Fibroblast of peridontal ligament (primary cell): Measurements from ENCODE around the gene NECTIN1.

Source experiments
- DNase-seq: peaks from one replicate; pipeline ENCODE4 v3.0.0-alpha.2; 2010; ENCODE audit errors: extremely low read depth

Gene NECTIN1

DNA sequence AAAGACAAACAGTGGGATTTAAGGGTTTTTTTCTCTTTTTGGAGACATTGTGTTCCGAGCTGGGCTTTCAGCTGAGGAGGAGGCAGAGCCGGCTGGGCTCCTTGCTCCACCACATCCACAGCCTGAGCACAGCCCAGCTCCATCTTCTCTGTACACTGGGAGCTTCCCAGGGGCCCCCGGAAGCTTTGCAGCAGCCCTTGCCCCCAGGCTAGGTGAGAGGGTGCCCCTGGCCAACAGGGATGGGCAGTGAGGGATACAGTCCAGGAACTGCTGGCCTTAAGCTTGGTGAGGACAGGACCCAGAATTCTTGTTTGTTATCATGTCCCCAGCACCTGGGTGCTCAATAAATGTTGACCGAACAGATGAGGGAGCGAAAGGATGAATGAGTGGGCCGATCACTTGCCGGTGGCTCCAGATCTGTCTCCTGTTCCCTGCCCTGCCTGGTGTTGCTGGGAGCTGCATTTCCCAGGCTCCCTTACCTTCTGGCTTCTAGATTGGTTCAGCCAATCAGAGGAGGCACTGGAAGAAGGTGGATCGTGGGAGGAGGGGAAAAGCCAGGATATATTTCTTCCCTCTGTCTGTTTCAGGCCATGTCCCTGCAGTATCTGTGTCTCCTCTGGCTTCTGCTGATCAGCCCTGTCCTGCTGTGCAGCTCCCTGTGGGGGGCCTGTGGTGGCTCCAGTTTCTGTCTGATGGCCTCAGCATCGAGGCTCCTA, 26.5 kb upstream of the NECTIN1 start:
- no peak for DNase-seq

DNA sequence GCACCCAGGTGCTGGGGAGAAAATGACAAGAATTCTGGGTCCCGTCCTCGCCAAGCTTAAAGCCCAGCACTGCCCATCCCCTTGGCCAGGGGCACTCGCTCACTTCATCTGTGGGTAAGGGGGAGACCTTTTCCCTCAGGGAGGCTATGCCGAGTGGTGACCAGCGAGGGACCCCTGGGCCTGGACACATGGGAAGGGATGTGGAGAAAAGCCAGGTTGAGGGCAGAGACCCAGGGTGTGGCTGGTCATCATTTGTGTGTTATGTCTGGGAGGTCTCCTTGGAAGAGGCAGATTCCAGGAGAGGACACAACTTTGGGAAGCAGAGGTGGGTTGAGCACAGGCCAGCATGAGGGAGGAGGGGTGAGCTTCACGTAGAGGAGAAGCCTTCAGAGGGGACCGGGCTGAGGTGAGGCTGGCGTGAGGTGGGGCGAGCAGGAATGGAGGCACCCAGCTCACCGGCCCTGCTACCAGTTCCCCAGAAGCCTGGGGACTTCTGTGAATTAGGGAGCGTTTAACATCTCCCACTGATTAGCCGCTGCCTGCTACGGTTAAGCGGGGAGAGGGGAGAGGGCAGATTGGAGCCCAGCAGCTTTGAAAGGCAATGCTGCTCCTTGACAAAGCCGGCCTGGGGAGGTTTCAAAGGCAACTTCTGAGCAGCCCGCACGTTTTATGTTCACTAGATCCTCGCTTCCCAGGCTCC, 25.8 kb upstream of the NECTIN1 start:
- no peak for DNase-seq

DNA sequence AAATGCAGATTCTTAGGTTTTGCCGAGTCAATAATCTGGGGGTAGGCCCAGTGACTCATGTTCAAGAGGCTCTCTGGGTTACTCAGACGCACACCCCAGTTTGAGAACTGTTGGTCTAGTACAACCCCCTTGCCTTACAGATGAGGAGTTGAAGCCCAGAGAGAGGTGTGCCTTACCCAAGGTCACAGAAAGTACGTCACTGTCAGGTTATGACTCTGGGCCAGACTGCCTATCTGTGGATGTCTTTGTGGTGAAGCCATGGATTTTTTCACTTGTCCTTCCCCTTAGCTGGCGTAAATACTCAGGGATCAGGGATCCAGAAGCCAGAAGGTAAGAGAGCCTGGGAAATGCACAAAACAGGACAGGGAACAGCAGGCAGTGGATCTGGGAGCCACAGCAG, 25.2 kb upstream of the NECTIN1 start:
- DNase-seq = no peak

DNA sequence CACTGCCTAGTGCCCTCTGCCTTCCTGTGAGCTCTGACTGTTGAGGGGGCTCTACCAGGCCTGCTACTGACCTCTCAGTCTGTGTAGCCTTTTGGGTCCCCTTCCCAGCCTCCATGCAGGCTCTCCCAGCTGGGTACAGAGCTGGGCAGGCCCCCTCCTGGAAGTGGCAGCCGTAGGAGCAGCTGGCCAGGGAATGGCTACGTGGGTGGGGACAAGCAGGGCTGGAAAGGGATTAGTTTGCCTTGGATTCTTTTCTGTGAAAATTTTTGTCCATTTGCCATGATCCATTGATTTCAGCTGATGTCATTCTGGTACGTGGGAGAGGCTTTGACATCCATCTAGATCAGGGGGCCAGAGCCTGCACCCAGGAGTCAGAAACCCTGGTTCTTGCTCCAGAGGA, 23.9 kb upstream of the NECTIN1 start:
- DNase-seq = no peak

DNA sequence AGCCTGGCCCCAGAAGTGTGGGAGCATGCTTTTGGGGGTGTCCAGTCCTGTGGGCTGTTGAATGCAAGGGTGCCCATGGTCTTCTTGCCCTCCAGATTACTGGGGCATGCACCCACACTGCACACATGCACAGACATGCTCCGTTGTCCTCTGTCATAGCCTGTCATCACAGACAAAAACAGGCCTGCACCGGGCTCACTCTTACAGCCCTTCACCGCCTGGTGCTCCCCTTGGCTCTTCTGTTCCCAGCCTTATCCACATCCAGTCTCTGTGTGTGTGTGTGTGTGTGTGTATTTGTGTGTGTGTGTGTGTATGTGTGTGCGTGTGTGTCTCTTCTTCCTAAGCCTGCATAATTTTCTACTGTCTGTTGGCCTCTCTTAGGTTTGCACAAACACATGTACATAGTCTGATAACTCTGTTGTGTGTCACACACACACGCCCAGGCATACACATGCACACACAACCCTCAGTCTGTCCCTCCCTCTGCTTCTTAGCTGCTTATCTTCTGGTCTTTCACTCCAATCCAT, 23.4 kb upstream of the NECTIN1 start:
- DNase-seq = no peak

DNA sequence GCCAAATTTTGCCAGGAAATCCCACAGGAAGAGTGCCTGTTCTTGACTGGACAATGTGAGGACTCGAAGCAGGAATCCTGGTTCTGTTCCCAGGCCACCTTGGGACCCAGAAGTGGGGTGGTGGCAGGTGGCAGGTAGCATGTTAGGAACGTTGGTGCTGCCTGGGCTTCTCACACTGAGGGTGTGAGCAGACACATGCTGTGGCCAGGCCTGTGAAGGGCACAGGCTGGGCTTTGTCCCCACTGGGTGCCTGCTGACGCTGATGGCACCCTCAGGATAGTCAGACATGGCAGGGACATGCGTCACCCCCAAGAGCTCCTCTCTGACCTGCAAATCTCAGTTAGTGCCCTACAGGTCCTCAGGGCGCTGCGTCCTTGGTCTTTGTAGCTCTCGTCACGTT, 21.1 kb upstream of the NECTIN1 start:
- no peak for DNase-seq

DNA sequence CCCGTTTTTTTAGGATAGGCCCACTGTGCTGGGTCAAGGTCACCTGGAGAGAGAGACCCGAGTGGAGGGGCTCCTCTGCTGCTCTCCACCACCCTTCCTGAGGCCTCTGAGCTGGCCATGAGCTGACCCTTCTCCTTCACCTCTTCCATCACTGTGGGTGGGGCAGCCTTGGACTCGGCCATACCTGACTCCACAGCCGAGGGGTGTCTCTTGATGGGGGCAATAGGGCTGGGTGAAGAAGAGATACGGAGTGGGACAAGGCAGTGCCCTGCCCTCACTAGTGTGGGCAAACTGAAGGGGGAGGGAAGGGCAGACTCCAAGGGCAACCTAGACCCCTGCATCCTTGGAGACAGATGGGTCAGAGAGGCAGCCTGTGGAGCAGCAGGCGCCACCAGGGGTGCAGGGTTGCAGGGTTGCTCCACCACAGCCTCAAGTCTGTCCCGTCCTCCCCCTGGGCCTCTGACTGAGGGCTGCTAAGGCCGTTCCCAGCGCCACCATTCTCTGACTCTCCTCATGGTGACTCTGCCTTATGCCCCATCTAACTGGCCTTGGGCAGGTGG, 20.1 kb upstream of the NECTIN1 start:
- no peak for DNase-seq

DNA sequence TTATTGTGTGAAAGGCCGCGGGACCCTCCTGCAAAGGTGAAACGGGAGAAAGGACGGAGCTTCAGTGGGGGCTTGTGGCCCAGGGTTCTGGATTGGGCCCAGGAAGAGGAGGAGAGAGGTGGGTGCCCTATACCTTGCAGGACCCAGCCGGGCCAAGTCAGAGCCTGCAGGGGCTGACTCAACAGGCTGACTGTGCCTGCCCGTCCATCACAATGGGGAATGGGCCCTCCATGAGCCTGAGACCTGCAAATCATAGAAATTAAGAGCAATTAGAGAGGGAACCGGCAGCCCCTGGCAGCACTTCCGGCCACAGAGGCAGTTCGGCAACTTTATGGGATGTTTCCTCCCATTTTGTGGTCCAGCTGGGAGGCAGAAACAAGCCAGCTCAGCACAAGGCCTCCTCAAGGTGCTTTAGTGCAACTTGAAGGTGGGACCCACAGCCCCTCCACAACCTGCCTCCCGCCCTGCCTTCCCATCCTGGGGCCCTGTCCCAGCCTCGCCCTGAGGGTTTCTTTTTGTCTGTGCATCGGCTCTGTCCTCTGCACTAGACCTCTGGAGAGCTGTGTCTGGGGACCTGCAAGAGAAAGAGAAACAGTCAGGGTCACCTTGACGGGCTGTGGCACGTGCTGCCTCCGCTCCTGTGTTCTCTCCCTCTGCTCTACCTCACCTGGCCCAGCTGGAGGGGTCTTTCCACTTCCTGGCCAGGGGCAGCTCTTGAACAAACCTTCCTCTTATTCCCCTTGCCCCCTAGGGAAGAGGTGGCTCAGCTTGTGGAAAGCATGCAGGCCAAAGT, 19.1 kb upstream of the NECTIN1 start:
- no peak for DNase-seq

DNA sequence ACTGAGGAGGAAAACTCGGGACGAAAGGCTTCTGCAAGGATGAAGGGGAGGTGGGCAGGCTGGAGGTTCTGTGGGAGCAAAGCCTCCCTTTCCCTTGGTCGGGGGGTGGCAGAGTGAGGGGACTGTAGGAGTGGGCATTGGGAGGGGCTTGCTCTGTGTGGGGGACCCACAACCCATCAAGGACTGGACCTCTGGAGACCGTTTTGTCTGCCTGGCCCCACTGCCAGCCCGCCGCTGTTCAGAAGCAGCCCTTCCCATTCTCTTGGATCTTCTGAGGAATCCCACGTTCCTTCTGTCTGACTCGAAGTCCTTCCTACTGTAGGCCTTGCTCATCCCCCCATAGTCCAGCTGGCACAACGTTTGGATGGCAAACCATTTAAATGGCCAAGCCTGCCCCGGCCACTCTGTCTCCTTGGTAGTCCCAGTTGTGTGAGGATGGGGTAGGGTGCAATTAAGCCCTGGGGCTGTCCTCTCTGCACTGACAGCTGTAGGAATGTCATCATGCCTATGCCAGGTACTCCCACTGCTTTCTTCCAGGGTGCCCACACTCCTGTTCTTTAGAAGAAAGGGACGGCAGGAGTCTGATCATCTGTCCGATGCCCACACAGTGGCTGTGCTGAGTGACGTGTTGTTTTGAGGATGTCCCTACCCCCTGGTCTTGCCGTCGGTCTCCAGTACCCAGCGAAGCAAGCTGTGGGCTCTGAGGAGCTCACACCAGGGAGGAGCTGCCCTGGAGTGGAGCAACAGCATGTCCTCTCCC, 17.0 kb upstream of the NECTIN1 start:
- no peak for DNase-seq

DNA sequence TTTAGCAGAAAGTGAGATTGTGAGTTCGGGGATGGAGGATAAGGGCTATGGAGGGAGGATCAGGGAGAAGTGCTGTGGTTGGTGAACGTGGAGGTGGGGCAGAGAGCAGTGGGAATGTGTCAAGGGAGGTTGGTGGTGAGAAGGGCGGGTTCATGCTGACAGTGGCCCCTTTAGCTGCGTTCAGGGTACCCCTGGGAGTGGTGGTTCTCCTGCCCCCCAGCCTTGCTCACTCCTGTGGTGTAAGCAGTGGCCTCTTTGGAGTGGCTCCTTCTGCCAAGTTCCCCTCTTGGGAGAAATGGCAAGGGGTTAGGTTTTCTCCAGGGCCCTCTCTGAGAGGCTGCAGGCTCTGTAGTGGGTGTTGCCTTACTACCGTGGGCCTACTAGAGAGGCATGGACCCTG, 16.1 kb upstream of the NECTIN1 start:
- no peak for DNase-seq

DNA sequence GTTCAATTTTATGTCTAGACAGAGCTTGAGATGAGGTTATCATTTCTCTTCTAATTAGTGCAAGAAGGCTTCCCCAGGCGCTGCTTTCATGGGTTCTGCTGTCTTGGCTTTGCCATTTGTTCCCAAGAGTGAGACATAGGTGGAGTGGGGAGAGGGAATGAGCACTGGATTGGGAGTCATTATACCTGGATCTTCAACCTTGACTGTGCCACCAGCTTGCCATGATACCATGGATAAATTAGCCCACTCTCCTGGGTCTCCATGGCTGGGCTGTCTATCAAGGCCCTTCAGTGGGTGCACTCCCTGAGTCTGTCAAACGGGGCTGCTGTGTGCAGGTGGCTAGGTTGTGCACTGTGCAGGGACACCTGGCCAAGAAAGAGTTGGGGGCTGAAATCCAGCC, 15.6 kb upstream of the NECTIN1 start:
- DNase-seq = no peak

DNA sequence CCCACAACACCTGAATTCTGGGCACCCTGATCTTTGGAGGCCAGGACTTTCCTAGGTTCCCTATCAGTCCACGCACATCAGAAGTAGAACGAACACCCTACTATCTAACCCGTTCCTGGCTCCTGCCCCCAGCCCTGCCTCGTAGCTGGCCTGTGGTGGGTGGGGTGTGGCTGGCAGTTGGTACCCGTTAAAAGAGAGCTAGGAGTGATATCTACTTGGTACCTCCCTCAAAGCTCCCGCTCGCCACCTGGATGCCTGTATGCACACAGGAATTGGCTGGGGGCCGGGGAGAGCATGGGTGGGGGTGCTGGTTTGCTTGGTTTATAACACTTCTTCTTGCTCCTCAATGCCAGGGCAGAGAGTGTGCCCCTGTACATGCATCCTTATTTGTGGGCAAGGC, 14.0 kb upstream of the NECTIN1 start:
- no peak for DNase-seq

DNA sequence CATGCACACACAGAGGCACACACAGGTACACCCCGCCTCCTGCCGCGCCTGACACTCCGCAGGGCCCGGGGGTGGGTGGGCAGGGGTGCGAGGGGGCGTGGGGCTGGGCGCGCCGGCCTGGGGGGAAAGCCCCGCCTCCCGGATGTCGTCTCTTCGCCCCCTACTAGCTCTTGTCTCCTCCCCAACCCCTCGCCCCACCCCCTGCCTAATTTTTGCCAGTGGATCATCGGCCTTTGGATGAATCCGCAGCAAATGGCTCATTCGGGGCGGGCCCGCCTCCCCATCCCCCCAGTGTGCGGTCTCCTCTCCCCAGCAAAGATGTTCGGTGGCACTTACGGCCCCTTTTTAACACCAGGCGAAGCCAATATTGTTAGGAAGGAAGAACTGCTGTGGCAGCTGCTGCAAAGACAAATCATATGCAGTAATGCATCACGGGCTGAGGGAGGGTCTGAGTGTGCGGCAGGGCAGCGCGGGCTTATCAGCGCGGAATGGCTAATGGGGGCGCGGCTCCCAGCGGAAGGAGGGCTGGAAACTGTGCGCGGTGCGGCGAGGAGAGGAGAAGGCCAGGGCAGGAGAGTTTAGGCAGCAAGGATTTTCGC, 13.4 kb upstream of the NECTIN1 start:
- no peak for DNase-seq

DNA sequence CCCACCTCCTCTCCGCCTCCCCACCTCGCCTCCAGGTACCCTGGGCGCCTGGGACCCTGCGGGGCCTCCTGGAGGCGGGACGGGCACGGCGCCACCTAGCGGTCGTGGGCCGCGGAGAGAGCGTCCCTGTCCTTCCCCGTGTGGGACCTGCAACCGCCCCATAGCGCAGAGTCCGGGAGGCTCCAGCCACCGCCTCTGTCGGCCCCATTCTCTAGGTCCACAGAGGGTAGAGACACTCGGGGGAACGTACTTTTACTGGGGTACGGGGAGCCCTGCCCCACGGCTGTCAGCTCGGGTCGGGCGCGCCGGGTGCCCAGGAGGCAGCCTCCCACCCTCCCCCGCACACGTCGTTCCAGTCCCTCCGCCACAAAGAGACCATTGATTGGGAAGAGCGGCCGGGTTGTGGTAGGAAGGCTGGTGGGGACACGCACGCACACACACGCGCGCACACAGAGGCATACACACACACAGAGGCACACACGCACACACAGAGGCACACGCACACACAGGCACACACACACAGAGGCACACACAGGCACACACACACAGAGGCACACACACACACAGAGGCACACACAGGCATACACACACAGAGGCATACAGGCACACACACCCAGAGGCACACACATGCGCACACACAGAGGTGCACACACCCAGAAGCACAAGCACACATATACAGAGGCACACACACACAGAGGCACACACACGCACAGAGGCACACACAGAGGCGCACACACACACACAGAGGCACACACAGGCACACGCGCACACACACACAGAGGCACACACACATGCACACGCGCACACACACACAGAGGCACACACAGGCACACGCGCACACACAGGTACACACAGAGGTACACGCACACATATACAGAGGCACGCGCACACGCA, 12.6 kb upstream of the NECTIN1 start:
- no peak for DNase-seq

DNA sequence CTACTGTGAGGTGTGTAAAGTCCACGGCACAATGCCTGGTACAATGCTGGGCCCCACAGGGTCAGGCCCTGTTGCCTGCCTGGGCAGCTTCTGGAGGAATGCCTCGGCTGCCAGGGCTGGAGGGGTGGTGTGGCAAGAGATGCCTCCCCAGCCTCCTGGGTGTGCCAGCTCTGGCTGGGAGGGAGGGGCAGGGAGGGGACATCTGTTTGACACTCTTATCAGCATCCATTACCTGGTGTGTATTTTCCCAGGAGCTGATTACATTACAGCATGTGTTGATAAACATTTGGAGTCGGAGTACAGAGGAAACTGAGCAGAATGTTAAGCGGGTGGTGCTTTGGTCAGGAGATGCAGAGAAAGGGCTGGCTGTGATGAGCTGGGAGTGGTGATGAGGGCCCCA, 11.0 kb upstream of the NECTIN1 start:
- no peak for DNase-seq

DNA sequence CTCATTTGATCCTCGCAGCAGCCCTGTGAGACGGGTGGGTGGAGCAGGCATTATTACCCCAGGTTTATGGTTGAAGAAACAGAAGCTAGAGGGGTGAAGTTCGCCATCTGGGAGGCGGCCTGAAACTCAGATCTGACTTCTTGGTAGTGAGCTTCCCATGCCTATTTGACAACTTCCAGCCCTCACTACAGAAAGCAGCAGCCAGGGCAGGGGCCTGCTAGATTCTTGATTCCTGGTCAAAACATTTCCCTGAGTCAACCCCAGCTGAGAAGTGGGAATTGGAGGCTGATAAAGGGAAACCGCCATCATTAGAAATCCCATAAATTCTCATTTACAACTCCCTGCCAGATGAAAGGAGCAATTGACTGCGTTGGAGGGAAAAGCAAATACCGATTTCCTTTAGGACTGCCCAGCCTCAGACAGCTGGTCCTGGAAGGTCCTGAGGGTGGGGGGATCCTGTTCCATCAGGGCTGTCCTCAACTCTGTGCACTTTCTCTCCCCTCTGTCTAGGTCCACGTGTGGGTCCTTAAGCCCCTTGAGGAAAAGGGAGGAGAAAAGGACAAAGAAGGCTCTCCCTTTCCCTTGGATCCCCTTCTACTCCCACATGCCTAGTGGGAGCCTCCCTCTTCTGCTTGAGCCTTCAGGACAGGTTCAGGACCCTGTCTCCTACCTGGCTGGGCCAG, 10.2 kb upstream of the NECTIN1 start:
- no peak for DNase-seq

DNA sequence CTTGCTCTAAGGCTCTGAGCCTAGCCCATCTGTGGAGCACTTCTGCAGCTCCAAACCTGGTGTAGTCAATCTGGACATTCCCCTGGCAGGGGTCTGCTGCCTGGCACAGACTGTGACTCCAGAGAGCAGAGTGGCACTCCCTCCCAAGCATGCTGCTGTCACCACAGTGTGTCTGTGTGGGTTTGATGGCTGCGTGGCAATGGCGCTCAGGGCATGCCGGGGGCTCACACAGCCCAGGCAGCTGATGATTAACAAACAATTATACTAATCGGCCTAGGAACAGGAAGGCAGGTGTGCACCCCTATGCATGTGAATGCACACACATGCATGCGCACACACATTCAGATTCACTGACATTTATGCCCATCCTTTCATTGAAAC, 9.0 kb upstream of the NECTIN1 start:
- DNase-seq = no peak

DNA sequence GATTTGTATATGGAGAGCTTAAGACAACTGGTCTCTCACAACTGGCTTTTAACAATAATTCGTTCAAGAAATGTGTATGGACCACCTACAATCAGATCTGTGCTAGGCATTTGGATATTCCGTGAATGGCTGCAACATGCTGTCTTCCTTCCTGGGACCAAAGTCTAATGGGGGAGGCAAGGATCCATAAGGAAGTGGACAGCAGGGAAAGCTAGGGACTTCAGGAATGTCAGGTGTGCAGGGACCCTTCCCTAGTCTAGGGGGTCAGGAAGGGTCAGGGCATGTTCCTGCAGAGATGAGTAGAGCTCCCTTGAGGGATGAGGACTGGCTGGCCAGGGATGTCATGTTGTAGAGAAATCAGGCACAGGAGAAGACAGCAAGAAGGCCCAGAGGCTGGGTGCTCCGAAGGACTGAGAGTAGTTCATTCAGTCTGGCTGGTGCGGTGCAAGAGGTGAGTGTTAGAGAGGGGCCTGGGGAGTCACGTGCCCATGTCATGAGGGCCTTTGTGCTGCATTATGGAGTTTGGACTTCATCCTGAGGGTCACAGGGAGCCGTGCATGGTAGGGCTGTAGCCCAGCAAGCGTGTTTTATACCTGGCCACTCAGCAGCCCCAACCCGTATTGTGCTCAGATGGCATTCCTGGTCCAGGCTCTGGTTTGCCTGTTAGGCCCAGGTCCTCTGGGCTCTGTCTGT, 8.5 kb upstream of the NECTIN1 start:
- DNase-seq = no peak

DNA sequence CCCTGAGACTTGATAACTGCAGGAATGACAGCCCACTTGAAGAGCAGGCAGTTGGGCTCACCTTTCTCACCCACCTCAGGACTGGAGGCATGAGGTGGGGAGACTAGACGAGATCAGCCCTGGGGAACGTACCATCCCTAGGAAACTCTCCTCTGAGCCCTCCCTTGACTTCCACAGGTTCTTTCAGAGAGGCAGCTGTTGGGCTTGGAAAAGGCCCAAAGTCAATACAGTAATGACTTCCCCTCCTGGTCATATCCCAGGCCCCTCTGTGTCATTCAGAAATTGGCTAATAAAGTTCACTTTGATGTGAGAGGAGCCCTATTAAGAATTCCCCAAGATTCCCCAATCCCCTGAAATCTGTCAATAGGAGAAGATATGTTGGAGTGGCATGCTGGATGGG, 5.8 kb upstream of the NECTIN1 start:
- no peak for DNase-seq
